Measurements from ENCODE around the gene SLC1A1. TPM values are rescaled to one million over a fixed set of nuclear protein-coding genes. Genes with fewer than 3 reads are reported as not detected.

The SLC1A1 gene
- total and polyA plus RNA-seq, 2 of the 13 experiments (the other 11 are each of a cell fraction or from before 2014, with no cell fraction given): not detected

- H3K27ac ChIP-seq (ENCODE audit: extremely low read length, insufficient read depth, low read length): no peak overlapping the region
- 8% methylated on average over 5 of the region's 8 CpGs for WGBS (ENCODE audit: low lambda C conversion rate)
- DNase-seq (ENCODE audit: low spot score) (no peak), ATAC-seq (peak; percentile 24), FAIRE-seq (no peak)
- peaks cover 8 to 42% of the 10 kb centered on the region in 2 experiments; a peak in 4 of 5 replicates for H3K27me3 ChIP-seq (ENCODE audit: control insufficient read depth in 1 of 2, insufficient read depth in 2 of 2, low read length in 2 of 2)
- POLR2A ChIA-PET: no interaction called here
- no peaks in the 10 kb centered on the region for H3K9me3 ChIP-seq (ENCODE audit: low read length)
- H2AFZ ChIP-seq (ENCODE audit: low read length): peak overlapping the region; percentile 72
- H3K4me3 ChIP-seq (replicated peaks in 1 of 3; ENCODE audit: insufficient read depth in 1 of 3, low read depth in 2 of 3, low read length in 3 of 3): peak overlapping the region in 1 of 3 experiments; percentile 61; a peak in 2 of 6 replicates
- no peaks in the 10 kb centered on the region for H3K4me1 ChIP-seq (ENCODE audit: insufficient read depth, low read length)
- CTCF ChIA-PET (ENCODE audit: low intra/inter-chr PET ratio, low total read pairs): no interaction called here
- H3K9ac ChIP-seq (ENCODE audit: insufficient read depth, low read depth, low read length): no peak overlapping the region
- no peaks in the 10 kb centered on the region for H3K36me3 ChIP-seq (replicated peaks in 1 of 2; ENCODE audit: control insufficient read depth in 1 of 2, insufficient read depth in 2 of 2, low read length in 2 of 2)
- intact Hi-C loops (cut with micrococcal nuclease; ENCODE audit: unreplicated experiment): no loop called here
- TF ChIP-seq ZNF782 (CRISPR knock-in tag; IDR thresholded peaks at IDR 0.05; ENCODE audit: borderline replicate concordance) (0 out of 2 replicates have a peak, but pooled peaks have one; percentile 18), FOXP1 (IDR thresholded peaks at IDR 0.05) (no peak), FOXP1 (CRISPR knock-in tag; IDR thresholded peaks at IDR 0.05) (no peak), HOXA3 (CRISPR knock-in tag; IDR thresholded peaks at IDR 0.05) (no peak), HNF1B (CRISPR knock-in tag; IDR thresholded peaks at IDR 0.05) (no peak), ZNF781 (CRISPR knock-in tag; IDR thresholded peaks at IDR 0.05; ENCODE audit: borderline replicate concordance, not compliant biosample characterization) (no peak), NFAT5 (CRISPR knock-in tag; IDR thresholded peaks at IDR 0.05) (no peak)
- no peaks in the 10 kb centered on the region for H3K79me2 ChIP-seq (ENCODE audit: insufficient read depth, low read length)
- no TSS peak for BruUV-seq (replicated peaks)
- peak overlapping the region; percentile 71; the same call in 1 of the 2 replicates for H3K4me2 ChIP-seq (ENCODE audit: low read depth, low read length)
- H4K20me1 ChIP-seq (ENCODE audit: insufficient read depth, low read length): no peaks in the 10 kb centered on the region
- in situ Hi-C loops (cut with HindIII; ENCODE audit: extremely low pct_ligation_motif_present, low pct_unique_long_range_greater_than_20kb): no loop called here
Observed at GRCh38 chr9:4489562-4489918, 728 bp upstream of the SLC1A1 start.
